Lower lobe of right lung (tissue), 2 donors: ENCODE measurements around the gene SLC22A14. TPM values are rescaled to one million over a fixed set of nuclear protein-coding genes. Genes with fewer than 3 reads are reported as not detected.

Experiments used
- ATAC-seq, 2 donors: fragments of 200-7000 bp; cut with Tn5 transposase; one replicate each; pipeline ENCODE4 v1.9.1; 2020 to 2022; ENCODE audit warnings: mild to moderate bottlenecking in 2 of 2, moderate library complexity in 2 of 2
- DNase-seq: peaks from one replicate; pipeline ENCODE4 v3.0.0-alpha.2; 2020
- H3K27ac ChIP-seq: fragments of 200-600 bp; one replicate; pipeline ENCODE4 v1.8.0; 2022
- H3K27me3 ChIP-seq: fragments of 200-600 bp; one replicate; pipeline ENCODE4 v1.8.0; 2022; ENCODE audit warnings: low read depth
- H3K36me3 ChIP-seq: fragments of 200-600 bp; one replicate; pipeline ENCODE4 v1.8.0; 2022; ENCODE audit warnings: mild to moderate bottlenecking
- H3K4me1 ChIP-seq: fragments of 200-600 bp; one replicate; pipeline ENCODE4 v1.8.0; 2022
- H3K4me3 ChIP-seq: fragments of 200-600 bp; one replicate; pipeline ENCODE4 v1.8.0; 2022; ENCODE audit warnings: mild to moderate bottlenecking
- H3K9me3 ChIP-seq: fragments of 200-600 bp; one replicate; pipeline ENCODE4 v1.8.0; 2022
- intact Hi-C: fragments of 100-400 bp; cut with DNase I; formaldehyde crosslinking; loops from one replicate; pipeline ENCODE4 v1.11.0; 2022
- total RNA-seq: library from RNA; stranded (reverse); fragmentation: NEBNext Ultra II Directional; extraction: Animal tissue kit (Norgen Biotek cat#: 25700); gene quantifications from one replicate; pipeline ENCODE4 v1.2.1, GENCODE V29; 2021
- TF ChIP-seq, protein P1 (sequence below): fragments of 200-600 bp; IDR thresholded peaks from one replicate; pipeline ENCODE4 v1.8.0; 2022; ENCODE audit warnings: antibody characterized with exemption, mild to moderate bottlenecking
- donor health status: DM: no; HTN: yes; CAD: no; lungs with severe emphysema.

Gene SLC22A14
- total RNA-seq, 1 donor from 2014 or later: not detected

DNA sequence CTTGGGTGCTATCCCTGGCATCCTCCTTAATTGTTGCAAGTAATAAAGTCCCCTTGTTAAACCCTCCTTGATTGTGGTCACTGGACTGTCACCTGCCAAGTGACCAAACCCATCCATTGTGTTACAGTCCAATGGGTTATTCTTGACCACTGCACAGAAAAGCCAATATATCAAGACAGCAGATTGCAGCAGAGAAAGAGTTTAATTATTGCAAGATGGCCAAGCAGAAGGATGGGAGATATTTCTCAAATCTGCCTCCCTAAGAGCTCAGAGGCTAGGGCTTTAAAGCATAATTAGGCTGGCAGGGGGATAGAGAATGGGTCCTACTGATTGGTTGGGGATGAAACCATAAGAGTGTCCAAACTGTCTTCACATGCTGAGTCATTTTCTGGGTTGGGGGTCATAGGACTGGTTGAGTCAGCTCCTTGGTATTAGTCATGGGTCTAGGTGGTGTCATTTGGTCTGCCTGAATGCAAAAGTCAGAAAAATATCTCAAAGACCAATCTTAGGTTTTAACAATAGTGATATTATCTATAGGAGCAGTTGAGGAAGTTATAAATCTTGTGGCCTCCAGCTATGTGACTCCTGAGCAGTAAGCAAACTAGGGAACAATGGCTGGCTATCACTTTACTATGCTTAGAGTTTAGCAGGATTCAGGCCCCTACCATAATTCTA is 45.4 kb downstream of the SLC22A14 start:
- no peaks in the 10 kb centered on the region for H3K36me3 ChIP-seq
- H3K4me1 ChIP-seq: no peaks in the 10 kb centered on the region
- TF ChIP-seq, protein P1, sequence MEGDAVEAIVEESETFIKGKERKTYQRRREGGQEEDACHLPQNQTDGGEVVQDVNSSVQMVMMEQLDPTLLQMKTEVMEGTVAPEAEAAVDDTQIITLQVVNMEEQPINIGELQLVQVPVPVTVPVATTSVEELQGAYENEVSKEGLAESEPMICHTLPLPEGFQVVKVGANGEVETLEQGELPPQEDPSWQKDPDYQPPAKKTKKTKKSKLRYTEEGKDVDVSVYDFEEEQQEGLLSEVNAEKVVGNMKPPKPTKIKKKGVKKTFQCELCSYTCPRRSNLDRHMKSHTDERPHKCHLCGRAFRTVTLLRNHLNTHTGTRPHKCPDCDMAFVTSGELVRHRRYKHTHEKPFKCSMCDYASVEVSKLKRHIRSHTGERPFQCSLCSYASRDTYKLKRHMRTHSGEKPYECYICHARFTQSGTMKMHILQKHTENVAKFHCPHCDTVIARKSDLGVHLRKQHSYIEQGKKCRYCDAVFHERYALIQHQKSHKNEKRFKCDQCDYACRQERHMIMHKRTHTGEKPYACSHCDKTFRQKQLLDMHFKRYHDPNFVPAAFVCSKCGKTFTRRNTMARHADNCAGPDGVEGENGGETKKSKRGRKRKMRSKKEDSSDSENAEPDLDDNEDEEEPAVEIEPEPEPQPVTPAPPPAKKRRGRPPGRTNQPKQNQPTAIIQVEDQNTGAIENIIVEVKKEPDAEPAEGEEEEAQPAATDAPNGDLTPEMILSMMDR: no peak
- no peak overlapping the region for H3K4me3 ChIP-seq
- intact Hi-C loops: no loop called here
- no peak for ATAC-seq
- no peaks in the 10 kb centered on the region for H3K27me3 ChIP-seq
- DNase-seq: no peak
- no peaks in the 10 kb centered on the region for H3K9me3 ChIP-seq
- H3K27ac ChIP-seq: no peak overlapping the region

DNA sequence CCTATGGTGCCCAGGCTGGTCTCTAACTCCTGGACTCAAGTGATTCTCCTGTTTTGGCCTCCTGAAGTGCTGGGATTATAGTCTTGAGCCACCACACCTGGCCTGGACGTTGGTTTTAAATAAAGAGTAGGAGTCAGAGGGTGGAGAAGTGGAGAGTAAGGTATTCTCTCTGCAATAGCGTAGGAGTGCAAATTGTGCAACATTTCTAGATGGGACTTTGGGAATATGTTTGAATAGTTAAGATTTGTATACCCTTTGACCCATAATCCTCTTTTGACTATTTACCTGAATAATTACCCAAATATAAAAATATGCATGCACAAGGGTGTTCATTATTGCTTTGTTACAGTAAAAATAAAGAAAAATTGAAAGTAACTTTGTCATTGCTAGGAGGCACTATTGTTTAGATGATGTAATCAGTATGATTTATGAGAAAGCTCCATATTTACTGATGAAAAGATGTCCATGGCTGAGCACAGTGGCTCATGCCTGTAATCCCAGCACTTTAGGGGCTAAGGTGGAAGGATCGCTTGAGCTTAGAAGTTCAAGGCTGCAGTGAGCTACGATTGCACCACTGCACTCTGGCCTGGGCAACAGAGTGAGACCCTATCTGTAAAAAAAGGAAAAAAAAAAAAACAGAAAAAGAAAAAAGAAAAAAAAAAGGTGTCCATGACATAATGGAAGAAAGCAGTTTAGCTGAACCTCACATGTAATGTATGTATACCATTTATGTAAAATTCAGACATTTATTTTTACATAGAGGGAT is 49.3 kb downstream of the SLC22A14 start:
- no peaks in the 10 kb centered on the region for H3K36me3 ChIP-seq
- no peaks in the 10 kb centered on the region for H3K27me3 ChIP-seq
- H3K4me1 ChIP-seq: no peaks in the 10 kb centered on the region
- H3K27ac ChIP-seq: no peak overlapping the region
- DNase-seq (no peak), ATAC-seq (no peak)
- TF ChIP-seq, protein P1: no peak
- intact Hi-C loops: no loop called here
- no peak overlapping the region for H3K4me3 ChIP-seq
- no peaks in the 10 kb centered on the region for H3K9me3 ChIP-seq

DNA sequence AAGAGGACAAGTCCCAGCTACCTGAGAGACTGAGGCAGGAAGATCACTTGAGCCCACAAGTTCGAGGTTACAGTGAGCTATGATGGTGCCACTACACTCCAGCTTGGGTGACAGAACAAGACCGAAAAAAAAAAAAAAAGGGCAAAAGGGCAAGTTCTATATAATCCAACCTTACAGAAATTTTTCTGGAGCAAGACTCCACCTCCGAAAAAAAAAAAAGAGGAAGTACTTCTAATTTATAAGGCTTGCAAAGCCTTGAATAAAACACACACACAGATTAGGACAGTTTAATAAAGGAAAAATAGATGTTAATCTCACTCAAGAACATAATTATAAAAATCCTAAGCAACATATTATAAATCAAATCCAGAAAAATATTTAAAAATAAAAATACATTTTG is 50.1 kb downstream of the SLC22A14 start:
- DNase-seq: no peak
- H3K36me3 ChIP-seq: no peaks in the 10 kb centered on the region
- TF ChIP-seq, protein P1: no peak
- intact Hi-C loops: no loop called here
- H3K4me3 ChIP-seq: no peak overlapping the region
- H3K27me3 ChIP-seq: no peaks in the 10 kb centered on the region
- H3K4me1 ChIP-seq: no peaks in the 10 kb centered on the region
- H3K9me3 ChIP-seq: no peaks in the 10 kb centered on the region
- H3K27ac ChIP-seq: no peak overlapping the region
- no peak for ATAC-seq

DNA sequence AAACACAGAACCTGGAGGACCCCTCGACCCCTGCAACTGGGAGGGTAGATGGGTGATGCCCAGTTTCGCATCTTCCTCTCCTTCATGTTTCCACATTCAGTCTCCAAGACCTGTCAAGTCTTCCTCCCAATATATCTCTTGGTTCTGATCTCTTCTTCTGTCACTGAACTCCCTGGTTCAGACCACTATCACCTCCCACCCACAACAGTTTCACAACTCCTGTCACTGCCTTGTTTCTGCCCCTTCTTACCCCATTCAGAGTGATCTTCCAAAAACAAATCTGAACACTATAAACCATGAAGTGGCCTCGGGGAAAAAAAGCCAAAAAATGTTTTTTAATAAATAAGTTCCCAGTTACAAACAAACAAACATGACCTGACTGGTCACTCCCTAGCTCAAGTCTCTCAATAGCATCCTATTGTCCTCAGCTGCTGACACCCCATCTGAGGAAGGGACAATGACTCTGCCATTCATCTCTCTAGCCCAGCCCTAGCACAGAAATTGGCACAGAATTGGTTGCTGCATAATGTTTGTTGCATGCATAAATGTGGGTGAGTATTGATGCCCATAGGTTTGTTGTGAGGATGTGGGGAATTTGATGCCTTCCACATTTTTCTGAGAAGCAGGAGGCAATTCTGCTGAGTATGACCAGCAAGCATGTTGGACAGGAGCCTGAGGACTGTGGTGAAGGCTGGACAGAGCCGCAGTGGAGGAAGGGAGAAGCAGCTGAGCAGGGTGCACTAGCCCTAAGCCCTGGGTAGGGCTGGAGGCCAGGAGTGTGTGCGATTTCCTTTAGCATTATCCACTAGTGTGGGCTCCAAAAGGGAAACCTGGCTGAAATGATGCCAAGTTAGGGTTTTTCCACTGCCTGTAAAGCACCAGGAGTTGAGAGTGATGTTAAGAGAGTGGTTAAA is 52.3 kb downstream of the SLC22A14 start:
- Histone ChIP-seq H3K9me3 (no peaks in the 10 kb centered on the region), H3K4me1 (no peaks in the 10 kb centered on the region), H3K27ac (no peak overlapping the region), H3K27me3 (no peaks in the 10 kb centered on the region), H3K4me3 (no peak overlapping the region), H3K36me3 (no peaks in the 10 kb centered on the region)
- no peak for ATAC-seq
- intact Hi-C loops: no loop called here
- TF ChIP-seq, protein P1: no peak
- DNase-seq: no peak

DNA sequence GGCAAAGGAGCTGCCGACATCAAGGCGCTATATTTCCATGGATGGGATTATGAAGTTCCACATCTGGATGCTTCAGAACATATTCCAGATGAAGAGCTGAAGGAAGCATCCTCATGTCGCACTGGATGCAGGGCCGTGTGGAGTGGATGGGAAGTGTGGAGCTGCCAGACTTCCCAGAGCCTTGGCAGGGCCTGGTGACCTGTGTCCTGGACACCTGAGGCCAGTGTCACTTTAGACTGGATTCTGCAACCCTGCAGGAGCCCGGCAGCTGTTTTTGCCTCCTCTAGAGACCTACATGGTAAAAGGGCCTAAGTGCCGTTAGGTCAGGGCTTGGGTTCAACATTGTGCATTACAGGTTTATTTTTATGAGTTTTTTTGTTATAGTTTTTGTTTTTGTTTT is 53.2 kb downstream of the SLC22A14 start:
- no peaks in the 10 kb centered on the region for H3K4me1 ChIP-seq
- no peak overlapping the region for H3K4me3 ChIP-seq
- intact Hi-C loops: no loop called here
- no peaks in the 10 kb centered on the region for H3K9me3 ChIP-seq
- no peak for DNase-seq
- H3K27me3 ChIP-seq: no peaks in the 10 kb centered on the region
- ATAC-seq: no peak
- H3K27ac ChIP-seq: no peak overlapping the region
- no peaks in the 10 kb centered on the region for H3K36me3 ChIP-seq
- TF ChIP-seq, protein P1: no peak
